Erythroblast (primary cell): Measurements from ENCODE around the gene TCF19.

ENCODE experiments used
- GATA1 ChIP-seq: IDR thresholded peaks from 2 replicates; pipeline ENCODE4 v1.6.1; 2011; ENCODE audit warnings: low read depth, mild to moderate bottlenecking, control low read depth, low read length, moderate library complexity
- POLR2A ChIP-seq: IDR thresholded peaks from 2 replicates; pipeline ENCODE4 v1.6.1; 2011; ENCODE audit warnings: mild to moderate bottlenecking, low read length

DNA sequence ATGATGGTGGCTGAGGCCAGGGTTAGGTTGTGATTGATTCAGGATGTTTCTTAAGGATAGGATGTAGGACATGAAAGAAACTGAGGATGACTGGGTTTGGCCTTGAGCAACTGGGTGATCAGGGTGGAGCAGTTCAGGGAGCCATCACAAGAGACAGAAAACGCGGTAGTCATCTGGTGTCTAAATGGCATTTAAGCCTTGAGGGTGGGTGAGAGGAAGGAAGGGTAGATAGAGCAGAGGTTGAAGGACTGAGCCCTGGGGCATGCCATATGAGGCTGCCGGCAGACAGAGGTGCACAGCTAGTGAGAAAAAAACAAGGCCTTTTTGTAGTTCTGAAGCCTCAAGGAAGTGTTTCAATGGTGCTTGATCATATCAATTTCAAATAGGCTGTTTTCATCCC, 10.2 kb downstream of the TCF19 start:
- TF ChIP-seq POLR2A, result no peak
- TF ChIP-seq GATA1, result no peak
